HG03196 (cell line): Measurements from ENCODE around the gene ASB3.
"Not testable (repeated sequence)": the region's sequence is repeated elsewhere in the genome, so short reads cannot be mapped to it uniquely, and the experiment has no call there.

ENCODE experiments used
- ATAC-seq: cut with Tn5 transposase; IDR thresholded peaks from one replicate; pipeline ENCODE4 v1.9.1; 2021; ENCODE audit not compliant: unreplicated experiment

ASB3 gene

GRCh38 chr2:53740170-53740569 lies 46.6 kb downstream of the ASB3 start:
- ATAC-seq = no peak

GRCh38 chr2:53739032-53739431 lies 47.7 kb downstream of the ASB3 start:
- ATAC-seq = no peak

DNA sequence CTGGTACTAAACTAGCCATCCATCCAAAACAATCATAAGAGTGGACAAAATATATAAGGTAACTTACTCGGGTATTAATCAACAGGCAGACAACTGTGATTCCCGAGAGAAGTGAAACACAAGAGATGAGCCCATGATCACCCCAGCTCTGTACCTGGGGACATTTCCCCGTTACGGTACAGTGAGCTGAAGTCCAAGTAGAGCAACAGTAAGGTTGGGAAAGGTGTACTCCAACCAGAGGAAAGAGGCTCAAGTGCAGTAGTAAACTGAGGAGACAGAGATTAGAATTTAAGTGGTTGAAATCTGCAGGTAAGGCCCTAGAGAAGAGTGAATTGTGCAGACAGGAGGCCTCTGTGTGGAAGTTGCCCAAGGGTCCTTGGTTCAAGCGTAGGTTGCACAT lies 49.7 kb downstream of the ASB3 start:
- ATAC-seq = no peak

DNA sequence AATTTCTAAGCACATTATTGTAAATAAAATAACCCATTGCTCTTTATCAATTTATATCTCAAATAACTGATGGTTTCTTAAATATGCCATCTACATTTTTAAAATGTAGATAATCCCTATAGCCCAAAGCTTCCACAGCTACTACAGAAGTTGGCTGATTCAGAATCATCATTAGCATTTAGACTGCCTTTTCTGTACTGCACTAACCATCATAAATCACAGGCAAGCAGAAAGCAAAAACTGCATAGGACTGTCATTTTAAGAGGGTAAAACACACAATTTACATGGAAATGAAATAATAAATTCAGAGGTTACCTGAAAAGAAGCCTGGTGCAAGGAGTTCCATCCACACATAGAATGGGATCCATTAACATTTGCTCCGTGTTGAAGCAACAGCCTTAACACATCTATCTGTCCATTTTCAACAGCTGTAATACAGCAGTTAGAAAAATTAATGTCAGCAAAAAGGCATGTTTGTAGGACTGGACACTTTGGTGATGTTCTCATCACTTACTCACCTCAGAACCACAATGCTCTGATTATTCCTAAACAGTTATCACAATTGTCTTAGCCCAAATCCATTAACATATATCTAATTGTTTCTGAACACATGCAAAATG lies 57.5 kb downstream of the ASB3 start:
- no peak for ATAC-seq

- no peak for ATAC-seq
Measured at GRCh38 chr2:53727921-53728320, 58.8 kb downstream of the ASB3 start.

- no peak for ATAC-seq
Measured at GRCh38 chr2:53725662-53726061, 61.1 kb downstream of the ASB3 start.

GRCh38 chr2:53724536-53724935 lies 62.2 kb downstream of the ASB3 start:
- no peak for ATAC-seq

DNA sequence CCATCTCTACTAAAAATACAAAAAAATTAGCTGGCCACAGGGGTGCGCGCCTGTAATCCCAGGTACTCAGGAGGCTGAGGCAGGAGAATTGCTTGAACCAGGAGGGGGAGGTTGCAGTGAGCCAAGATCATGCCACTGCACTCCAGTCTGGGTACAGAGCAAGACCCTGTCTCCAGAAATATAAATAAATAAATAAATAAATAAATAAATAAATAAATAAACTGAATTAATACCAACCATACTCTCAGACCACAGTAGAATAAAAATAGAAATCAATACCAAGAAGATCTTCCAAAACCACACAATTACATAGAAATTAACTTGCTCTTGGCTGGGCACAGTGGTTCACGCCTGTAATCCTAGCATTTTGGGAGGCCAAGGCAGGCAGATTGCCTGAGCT lies 65.8 kb downstream of the ASB3 start:
- not testable (repeated sequence) for ATAC-seq

DNA sequence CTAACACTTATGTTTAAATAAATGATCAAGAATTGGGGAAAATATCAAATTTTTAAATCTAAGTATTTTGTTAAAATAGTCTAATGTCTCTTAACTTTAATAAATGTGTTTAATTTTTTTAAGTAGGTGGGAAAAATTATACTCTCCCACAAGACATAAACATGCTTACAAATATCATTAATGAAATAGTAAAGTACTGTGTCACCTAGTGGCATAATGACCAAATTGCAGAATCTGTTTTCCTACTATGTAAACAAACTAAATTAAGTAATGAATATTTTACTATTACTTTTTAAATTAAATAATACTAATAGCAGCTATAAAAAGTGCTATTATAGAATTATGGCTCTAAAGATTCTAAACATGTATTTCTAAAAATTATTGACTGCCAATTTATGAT lies 71.2 kb downstream of the ASB3 start:
- no peak for ATAC-seq

DNA sequence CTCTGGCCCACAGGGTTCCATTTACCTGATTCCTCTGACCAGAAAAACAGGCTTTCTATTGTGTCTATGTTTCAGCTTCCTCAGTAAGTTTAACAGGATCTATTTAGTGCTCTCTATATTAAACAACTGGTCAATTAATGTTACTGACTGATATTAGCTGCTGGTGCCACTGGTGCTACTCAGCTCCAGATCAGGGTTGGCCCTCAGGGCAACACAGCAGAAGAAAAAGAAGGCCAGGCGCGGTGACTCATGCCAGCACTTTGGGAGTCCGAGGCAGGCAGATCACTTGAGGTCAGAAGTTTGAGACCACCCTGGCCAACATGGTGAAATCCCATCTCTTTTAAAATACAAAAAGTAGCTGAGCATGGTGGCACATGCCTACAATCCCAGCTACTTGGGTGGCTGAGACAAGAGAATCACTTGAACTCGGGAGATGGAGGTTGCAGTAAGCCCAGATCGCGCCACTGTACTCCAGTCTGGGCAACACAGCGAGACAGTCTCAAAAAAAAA lies 75.4 kb downstream of the ASB3 start:
- no peak for ATAC-seq

- no peak for ATAC-seq
Measured at GRCh38 chr2:53708988-53709387, 77.8 kb downstream of the ASB3 start.

DNA sequence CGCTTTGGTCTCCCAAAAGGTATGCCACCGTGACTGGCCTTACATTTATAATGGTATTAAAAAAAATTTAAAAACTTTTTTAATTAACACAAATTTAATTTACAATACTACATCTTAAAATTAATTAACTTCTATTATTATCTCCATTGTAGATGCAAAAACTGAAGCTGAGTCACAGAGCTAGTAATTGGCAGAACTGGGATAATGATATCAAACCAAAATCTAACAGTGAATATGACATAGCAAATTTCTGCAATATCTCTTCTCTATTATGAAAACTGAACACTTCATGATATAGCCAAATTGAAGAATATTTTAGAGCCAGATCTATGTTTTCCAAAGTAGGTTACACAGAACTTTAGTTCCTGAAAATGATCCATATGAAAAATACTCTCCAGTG lies 85.5 kb downstream of the ASB3 start:
- no peak for ATAC-seq

DNA sequence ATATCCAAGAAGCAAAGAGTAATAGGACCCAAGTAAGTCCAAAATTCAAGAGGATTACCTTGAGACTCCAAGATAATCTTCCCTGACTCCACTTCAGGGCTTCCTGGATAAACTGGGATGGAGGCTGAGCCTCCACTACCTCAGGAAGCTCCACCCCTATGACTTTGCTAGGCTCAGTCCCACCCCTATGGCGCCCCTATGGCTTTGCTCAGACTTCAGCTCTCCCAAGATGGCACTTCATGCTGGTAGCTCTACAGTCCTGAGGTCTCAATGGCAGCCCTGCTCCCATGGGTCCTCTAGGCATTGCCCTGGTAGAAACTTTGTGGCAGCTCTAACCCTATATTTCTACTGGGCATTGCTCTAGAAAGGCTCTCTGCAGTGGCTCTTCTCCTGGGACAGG lies 89.1 kb downstream of the ASB3 start:
- no peak for ATAC-seq

DNA sequence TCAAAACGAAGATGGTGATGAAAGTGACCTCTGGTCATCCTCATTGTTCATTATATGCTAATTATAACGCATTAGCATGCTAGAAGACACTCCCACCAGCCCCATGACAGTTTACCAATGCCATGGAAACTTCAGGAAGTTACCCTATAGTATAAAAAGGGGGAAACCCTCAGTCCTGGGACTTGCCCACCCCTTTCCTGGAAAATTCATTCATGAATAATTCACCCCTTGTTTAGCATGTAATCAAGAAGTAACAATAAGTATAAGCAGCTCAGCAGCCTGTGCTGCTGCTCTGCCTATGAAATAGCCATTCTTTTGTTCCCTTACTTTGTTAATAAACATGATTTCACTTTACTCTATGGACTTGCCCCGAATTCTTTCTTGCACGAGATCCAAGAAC lies 89.7 kb downstream of the ASB3 start:
- no peak for ATAC-seq

GRCh38 chr2:53695575-53695974 lies 91.2 kb downstream of the ASB3 start:
- ATAC-seq = no peak

DNA sequence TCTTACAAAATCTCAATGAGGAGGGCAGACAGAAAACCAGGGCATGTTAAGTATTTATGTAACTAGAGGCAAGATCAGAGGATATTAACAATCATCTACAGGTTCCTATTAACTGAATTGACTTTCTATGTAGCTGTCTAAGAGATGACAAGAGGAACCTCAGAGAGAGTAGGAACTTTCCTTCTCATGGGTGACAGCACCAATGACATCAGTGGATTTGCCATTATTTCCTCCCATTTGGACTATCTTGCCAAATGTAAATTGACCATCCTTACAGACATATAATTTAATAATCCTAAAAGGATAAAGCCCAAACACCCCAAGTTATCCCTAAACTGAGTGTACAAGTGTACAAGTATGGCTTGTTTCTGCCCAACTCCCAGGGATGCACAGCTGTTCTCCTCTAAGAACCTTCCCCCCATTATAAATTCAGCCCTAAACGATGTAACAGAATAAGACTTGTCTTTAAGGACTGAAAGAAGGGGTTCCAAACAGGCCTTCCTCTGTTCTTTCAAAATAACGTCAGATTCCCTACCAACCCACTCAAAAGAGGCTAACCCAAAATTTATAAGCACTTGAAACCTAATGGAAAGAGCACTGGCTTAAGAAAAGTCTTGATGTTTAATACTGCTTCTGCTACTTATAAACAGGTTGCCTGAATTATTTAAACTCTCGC lies 92.5 kb downstream of the ASB3 start:
- ATAC-seq = no peak

DNA sequence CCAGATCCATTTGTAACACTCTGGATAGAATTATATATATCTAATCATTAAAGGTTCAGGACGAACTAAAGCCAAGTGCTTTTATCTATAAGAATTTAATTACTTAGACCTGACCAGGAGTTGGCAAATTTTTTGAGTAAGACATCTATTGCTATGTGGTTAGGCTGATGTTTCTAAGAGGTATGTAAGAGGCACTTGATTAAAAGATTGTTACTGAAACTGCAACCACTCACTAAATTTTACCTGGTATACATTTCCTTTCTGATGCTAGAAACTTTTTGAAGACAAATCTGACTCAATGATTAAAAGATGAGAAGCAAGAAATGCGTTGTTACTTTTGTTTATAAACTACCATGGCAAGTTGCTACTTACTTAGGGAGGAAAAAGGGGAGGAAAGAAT lies 95.9 kb downstream of the ASB3 start:
- ATAC-seq = no peak

- no peak for ATAC-seq
Measured at GRCh38 chr2:53672881-53673522, 113.8 kb downstream of the ASB3 start.

GRCh38 chr2:53670331-53670730 lies 116.4 kb downstream of the ASB3 start:
- no peak for ATAC-seq

DNA sequence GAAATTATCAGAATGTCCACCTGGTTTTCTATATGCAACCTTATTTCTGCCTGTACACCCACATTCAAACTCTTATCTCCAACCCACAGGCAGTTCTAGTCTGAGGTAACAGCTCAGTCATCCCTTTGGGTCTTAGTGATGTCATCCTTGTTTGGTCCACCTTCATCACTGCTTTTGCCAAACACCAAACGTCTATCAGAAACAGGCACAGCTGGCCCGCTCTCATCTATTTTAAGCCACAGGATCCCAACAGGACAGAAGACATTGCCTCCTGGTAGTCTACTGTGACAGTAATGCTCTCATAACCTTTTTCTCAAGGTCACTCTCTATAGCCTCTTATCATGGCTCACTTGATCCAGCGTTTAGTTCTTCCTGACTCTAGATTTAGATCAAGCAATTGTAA lies 118.1 kb downstream of the ASB3 start:
- no peak for ATAC-seq

DNA sequence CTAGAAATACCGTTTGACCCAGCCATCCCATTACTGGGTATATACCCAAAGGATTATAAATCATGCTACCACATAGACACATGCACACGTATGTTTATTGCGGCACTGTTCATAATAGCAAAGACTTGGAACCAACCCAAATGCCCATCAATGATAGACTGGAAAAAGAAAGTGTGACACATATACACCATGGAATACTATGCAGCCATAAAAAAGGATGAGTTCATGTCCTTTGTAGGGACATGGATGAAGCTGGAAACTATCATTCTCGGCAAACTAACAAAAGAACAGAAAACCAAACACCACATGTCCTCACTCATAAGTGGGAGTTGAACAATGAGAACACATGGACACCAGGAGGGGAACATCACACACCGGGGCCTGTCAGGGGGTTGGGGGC lies 119.6 kb downstream of the ASB3 start:
- ATAC-seq = not testable (repeated sequence)

DNA sequence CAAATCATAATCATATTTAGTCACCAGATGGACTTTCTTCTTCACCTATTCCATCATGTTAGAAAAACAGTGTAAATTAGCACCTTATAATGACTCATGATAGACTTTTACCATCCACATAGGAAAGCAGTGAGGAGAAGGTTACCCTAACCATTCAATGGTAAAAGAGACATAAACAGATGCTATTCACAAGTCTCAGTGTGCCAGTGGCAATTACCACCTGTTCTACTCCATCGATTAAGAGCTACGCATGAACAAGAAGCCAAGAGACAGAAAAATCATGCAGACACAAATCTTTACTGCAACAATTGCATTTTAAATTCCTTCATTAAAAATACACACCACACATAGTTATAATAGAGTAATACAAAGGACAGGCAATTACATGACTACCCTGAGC lies 125.9 kb downstream of the ASB3 start:
- ATAC-seq = no peak
